Measurements from ENCODE around the gene VPS36.
"Not testable (repeated sequence)": the region's sequence is repeated elsewhere in the genome, so short reads cannot be mapped to it uniquely, and the experiment has no call there.

Gene VPS36

GRCh38 chr13:52374389-52374788 is 76.0 kb downstream of the VPS36 start:
- no peak for DNase-seq

- DNase-seq: not testable (repeated sequence)
Observed at GRCh38 chr13:52373277-52373676, 77.2 kb downstream of the VPS36 start.

GRCh38 chr13:52371736-52372247 is 78.6 kb downstream of the VPS36 start:
- DNase-seq: no peak

- DNase-seq: no peak
Observed at GRCh38 chr13:52366291-52366690, 84.1 kb downstream of the VPS36 start.

Measured in DMS79 treated with DMSO at 0.1 percent for 48 hours (cell line).